OCI-LY3 (cell line): Measurements from ENCODE around the gene RSPH1.
A peak's percentile ranks its signal among the peaks of the same experiment; 100 is the strongest.

Source experiments
- H2AFZ ChIP-seq: fragments of 200-600, 300-600 bp; shearing (Covaris generic); 2 replicates; pipeline ENCODE4 v1.6.0; 2014; ENCODE audit warnings: antibody characterized with exemption, low read depth, low read length
- H3K27ac ChIP-seq: fragments of 200-600, 300-600 bp; sonication (generic); 2 replicates; pipeline ENCODE4 v1.5.1; 2014; ENCODE audit warnings: mild to moderate bottlenecking, low read length, moderate library complexity, mixed read lengths
- H3K27me3 ChIP-seq: fragments of 200-600, 300-600 bp; sonication (generic); 2 replicates; pipeline ENCODE4 v1.6.1; 2014; ENCODE audit warnings: low read depth, low read length, mixed read lengths
- H3K36me3 ChIP-seq: fragments of 200-600, 300-600 bp; sonication (generic); replicated peaks from 2 replicates; pipeline ENCODE3; 2014; ENCODE audit warnings: low read depth, low read length, mixed read lengths
- H3K4me1 ChIP-seq: fragments of 300-600, 200-600 bp; sonication (generic); 2 replicates; pipeline ENCODE4 v1.6.1; 2014; ENCODE audit warnings: low read length, mixed read lengths
- H3K4me2 ChIP-seq: fragments of 200-600, 300-600 bp; sonication (generic); 2 replicates; pipeline ENCODE4 v1.6.1; 2014; ENCODE audit warnings: low read length, mixed read lengths
- H3K4me3 ChIP-seq: fragments of 300-600, 200-600 bp; sonication (generic); 2 replicates; pipeline ENCODE4 v1.5.1; 2014; ENCODE audit warnings: antibody characterized with exemption, mild to moderate bottlenecking, low read length, moderate library complexity
- H3K79me2 ChIP-seq: fragments of 300-600, 200-600 bp; shearing (Covaris generic); 2 replicates; pipeline ENCODE4 v1.6.1; 2014; ENCODE audit warnings: mild to moderate bottlenecking, low read length, mixed read lengths
- H3K9ac ChIP-seq: fragments of 300-600, 200-600 bp; shearing (Covaris generic); 2 replicates; pipeline ENCODE4 v1.6.0; 2014; ENCODE audit warnings: mild to moderate bottlenecking, low read length, moderate library complexity
- H3K9me3 ChIP-seq: fragments of 200-600, 300-600 bp; shearing (Covaris generic); 2 replicates; pipeline ENCODE4 v1.6.1; 2014; ENCODE audit warnings: low read length, mixed read lengths; ENCODE audit not compliant: insufficient read depth
- H4K20me1 ChIP-seq: fragments of 200-600, 300-600 bp; sonication (generic); 2 replicates; pipeline ENCODE4 v1.6.1; 2016; ENCODE audit warnings: low read length, mixed read lengths; ENCODE audit not compliant: insufficient read depth
- EZH2phosphoT487 ChIP-seq: fragments of 200-600 bp; shearing (Covaris generic); IDR thresholded peaks from 2 replicates; pipeline ENCODE4 v1.6.1; 2018; ENCODE audit warnings: antibody characterized with exemption, mixed run types, low read depth
- TF ChIP-seq, protein P1 (sequence below): fragments of 200-600, 300-600 bp; sonication (generic); IDR thresholded peaks from 2 replicates; pipeline ENCODE4 v1.5.1; 2014; ENCODE audit warnings: antibody characterized with exemption, low read length, low read depth

RSPH1 gene

GRCh38 chr21:42534421-42535378, 38.7 kb upstream of the RSPH1 start:
- Histone ChIP-seq H3K79me2 (no peaks in the 10 kb centered on the region), H3K4me1 (peaks cover 60% of the 10 kb centered on the region), H3K36me3 (no peaks in the 10 kb centered on the region), H3K4me2 (peak overlapping the region; percentile 70), H2AFZ (no peak overlapping the region), H3K9ac (peak overlapping the region; percentile 22; the same call in 1 of the 2 replicates), H4K20me1 (no peaks in the 10 kb centered on the region), H3K27ac (peak overlapping the region; percentile 63), H3K9me3 (no peaks in the 10 kb centered on the region), H3K27me3 (no peaks in the 10 kb centered on the region), H3K4me3 (peak overlapping the region; percentile 48)
- no peak for TF ChIP-seq EZH2phosphoT487
- TF ChIP-seq, protein P1, sequence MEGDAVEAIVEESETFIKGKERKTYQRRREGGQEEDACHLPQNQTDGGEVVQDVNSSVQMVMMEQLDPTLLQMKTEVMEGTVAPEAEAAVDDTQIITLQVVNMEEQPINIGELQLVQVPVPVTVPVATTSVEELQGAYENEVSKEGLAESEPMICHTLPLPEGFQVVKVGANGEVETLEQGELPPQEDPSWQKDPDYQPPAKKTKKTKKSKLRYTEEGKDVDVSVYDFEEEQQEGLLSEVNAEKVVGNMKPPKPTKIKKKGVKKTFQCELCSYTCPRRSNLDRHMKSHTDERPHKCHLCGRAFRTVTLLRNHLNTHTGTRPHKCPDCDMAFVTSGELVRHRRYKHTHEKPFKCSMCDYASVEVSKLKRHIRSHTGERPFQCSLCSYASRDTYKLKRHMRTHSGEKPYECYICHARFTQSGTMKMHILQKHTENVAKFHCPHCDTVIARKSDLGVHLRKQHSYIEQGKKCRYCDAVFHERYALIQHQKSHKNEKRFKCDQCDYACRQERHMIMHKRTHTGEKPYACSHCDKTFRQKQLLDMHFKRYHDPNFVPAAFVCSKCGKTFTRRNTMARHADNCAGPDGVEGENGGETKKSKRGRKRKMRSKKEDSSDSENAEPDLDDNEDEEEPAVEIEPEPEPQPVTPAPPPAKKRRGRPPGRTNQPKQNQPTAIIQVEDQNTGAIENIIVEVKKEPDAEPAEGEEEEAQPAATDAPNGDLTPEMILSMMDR: no peak

DNA sequence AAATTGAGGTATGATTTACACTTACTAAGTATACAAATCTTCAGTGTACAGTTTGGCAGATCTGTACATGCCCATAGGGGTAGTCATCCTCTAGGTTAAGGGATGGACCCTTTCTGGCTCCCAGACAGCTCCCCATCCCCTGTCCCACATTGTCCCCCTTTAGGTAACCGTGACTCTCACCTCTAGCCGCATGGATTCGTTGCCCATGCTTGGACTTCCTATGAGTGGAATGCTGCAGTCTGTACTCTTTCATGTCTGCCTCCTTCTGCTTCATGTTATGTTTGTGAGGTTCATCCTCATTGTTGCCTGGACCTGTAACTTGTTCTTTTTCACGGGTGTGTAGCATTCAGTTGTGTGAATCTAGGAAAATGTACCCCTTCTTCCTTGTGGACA, 37.9 kb upstream of the RSPH1 start:
- TF ChIP-seq, protein P1: no peak
- no peak for TF ChIP-seq EZH2phosphoT487
- no peak overlapping the region for H3K27ac ChIP-seq
- H4K20me1 ChIP-seq: no peaks in the 10 kb centered on the region
- H3K79me2 ChIP-seq: no peaks in the 10 kb centered on the region
- no peaks in the 10 kb centered on the region for H3K36me3 ChIP-seq
- H2AFZ ChIP-seq: no peak overlapping the region
- H3K4me1 ChIP-seq: peaks cover 61% of the 10 kb centered on the region
- no peak overlapping the region for H3K4me3 ChIP-seq
- H3K4me2 ChIP-seq: peak overlapping the region; percentile 70
- H3K9ac ChIP-seq: no peak overlapping the region
- H3K9me3 ChIP-seq: no peaks in the 10 kb centered on the region
- H3K27me3 ChIP-seq: no peaks in the 10 kb centered on the region

DNA sequence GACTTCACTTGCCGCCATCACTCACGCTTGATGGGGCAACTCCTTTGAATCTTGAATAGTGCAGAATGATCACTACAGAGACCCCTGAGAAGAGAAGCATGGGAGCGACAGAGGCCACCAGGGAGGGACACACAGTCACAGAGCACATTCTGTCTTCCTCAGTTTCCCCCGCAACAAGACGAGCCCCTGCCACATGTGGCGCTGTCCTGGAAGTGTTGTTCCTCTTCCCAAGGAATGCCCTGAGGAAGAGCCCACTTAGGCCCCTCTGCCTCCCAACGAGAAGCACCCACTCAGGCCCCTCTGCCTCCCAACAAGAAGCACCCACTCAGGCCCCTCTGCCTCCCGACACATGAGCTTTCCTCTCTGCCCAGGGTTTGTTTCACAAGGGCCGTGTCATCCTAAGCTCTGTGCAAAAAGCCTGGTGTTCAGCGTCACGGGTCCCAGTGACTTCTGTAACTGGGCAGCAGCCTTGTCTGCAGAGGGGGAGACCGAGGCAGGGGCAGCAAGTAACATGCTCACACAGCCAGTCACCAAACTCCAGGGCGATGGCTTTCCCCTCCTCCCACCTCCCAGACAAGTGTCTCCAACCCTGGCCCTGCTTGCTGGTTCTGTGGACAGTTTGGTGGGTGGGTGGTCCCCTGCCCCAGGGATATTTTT, 37.4 kb upstream of the RSPH1 start:
- no peak for TF ChIP-seq EZH2phosphoT487
- TF ChIP-seq, protein P1: no peak
- H3K36me3 ChIP-seq: no peaks in the 10 kb centered on the region
- no peak overlapping the region for H3K4me2 ChIP-seq
- H3K4me3 ChIP-seq: no peak overlapping the region
- H3K27me3 ChIP-seq: no peaks in the 10 kb centered on the region
- no peaks in the 10 kb centered on the region for H3K9me3 ChIP-seq
- H4K20me1 ChIP-seq: no peaks in the 10 kb centered on the region
- no peak overlapping the region for H2AFZ ChIP-seq
- no peak overlapping the region for H3K9ac ChIP-seq
- no peak overlapping the region for H3K27ac ChIP-seq
- no peaks in the 10 kb centered on the region for H3K79me2 ChIP-seq
- peaks cover 61% of the 10 kb centered on the region for H3K4me1 ChIP-seq

DNA sequence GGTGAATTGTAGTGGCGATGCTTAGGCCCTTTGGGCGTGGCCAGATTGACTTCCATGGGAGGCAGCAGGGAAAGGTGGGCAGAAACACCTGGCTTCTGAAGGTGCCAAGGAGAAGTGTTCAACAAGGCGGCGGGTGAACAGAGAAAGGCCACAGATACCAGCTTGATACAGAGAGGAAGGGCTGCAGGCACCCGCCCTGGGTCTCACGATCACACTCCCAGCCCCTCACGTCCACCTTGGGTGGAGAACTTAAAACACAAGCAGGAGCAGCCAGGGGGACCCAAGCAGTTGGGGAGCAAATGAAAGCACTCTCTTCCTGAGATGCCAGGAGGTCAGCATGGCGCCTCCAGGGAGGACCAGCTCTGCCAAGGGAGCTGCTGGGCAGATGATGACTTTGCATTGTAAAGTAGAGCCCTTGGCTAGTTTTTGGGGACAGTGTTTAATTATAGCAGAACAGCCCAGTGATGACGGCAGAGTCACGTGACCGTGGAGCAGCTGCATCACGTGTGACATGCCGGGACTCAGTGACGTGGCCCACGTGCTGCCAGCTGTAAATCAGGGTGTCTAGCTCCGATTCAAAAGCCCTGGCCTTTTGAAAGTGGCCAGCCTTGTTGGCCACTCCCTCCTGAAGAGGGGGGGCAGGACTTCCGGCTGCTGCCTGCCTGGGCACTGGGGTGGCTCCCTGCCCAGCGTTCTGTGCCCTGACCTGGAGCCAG, 36.6 kb upstream of the RSPH1 start:
- H3K27ac ChIP-seq: no peak overlapping the region
- H3K9me3 ChIP-seq: no peaks in the 10 kb centered on the region
- H3K27me3 ChIP-seq: no peaks in the 10 kb centered on the region
- H3K4me1 ChIP-seq: peaks cover 69% of the 10 kb centered on the region
- H3K9ac ChIP-seq: no peak overlapping the region
- H3K4me3 ChIP-seq: no peak overlapping the region
- peak overlapping the region; percentile 2; the same call in 1 of the 2 replicates for H3K4me2 ChIP-seq
- no peaks in the 10 kb centered on the region for H4K20me1 ChIP-seq
- H3K79me2 ChIP-seq: no peaks in the 10 kb centered on the region
- no peak for TF ChIP-seq EZH2phosphoT487
- no peak overlapping the region for H2AFZ ChIP-seq
- no peaks in the 10 kb centered on the region for H3K36me3 ChIP-seq
